Mesenchymal stem cell (in vitro differentiated cells and primary cell): Measurements from ENCODE around the gene C12orf60.

Experiments
- DNase-seq: peaks from one replicate; pipeline ENCODE4 v3.0.0-alpha.2; 2013
- H2AFZ ChIP-seq: one replicate; pipeline ENCODE4 v1.6.1; 2013; ENCODE audit warnings: low read depth, mild to moderate bottlenecking, control low read depth, inconsistent platforms, low read length, moderate library complexity
- H2AK5ac ChIP-seq: 2 replicates; pipeline ENCODE4 v1.6.1; 2013; ENCODE audit warnings: low read length, moderate library complexity, mild to moderate bottlenecking, inconsistent platforms; ENCODE audit not compliant: severe bottlenecking
- H2BK120ac ChIP-seq: one replicate; pipeline ENCODE4 v1.6.1; 2013; ENCODE audit warnings: low read depth, mild to moderate bottlenecking, inconsistent platforms, low read length, moderate library complexity
- H2BK12ac ChIP-seq, 2 experiments: one replicate each; pipeline ENCODE4 v1.6.1; 2013; ENCODE audit warnings: inconsistent platforms in 2 of 2, low read length in 2 of 2, mild to moderate bottlenecking in 2 of 2, moderate library complexity in 2 of 2, control low read depth in 1 of 2
- H2BK15ac ChIP-seq: one replicate; pipeline ENCODE4 v1.6.1; 2013; ENCODE audit warnings: mild to moderate bottlenecking, low read depth, inconsistent platforms; ENCODE audit not compliant: poor library complexity, severe bottlenecking
- H2BK5ac ChIP-seq: 2 replicates; pipeline ENCODE4 v1.6.1; 2013; ENCODE audit warnings: low read depth, mild to moderate bottlenecking, low read length, control low read depth, inconsistent platforms; ENCODE audit not compliant: poor library complexity, severe bottlenecking
- H3K14ac ChIP-seq, 2 experiments: one replicate each; pipeline ENCODE4 v1.6.1; 2013; ENCODE audit warnings: inconsistent platforms in 2 of 2, low read length in 2 of 2, control low read depth in 1 of 2, mild to moderate bottlenecking in 1 of 2, moderate library complexity in 1 of 2
- H3K18ac ChIP-seq, 2 experiments: one replicate each; pipeline ENCODE4 v1.6.1; 2013; ENCODE audit warnings: inconsistent platforms in 2 of 2, low read length in 2 of 2, control low read depth in 1 of 2, low read depth in 1 of 2, mild to moderate bottlenecking in 1 of 2
- H3K23ac ChIP-seq, 2 experiments: one replicate each; pipeline ENCODE4 v1.6.1; 2013; ENCODE audit warnings: inconsistent platforms in 2 of 2, low read length in 2 of 2, mild to moderate bottlenecking in 2 of 2, moderate library complexity in 2 of 2, control low read depth in 1 of 2
- H3K27ac ChIP-seq: 2 replicates; pipeline ENCODE4 v1.5.1; 2013; ENCODE audit warnings: mild to moderate bottlenecking, moderate library complexity, low read length, control low read depth, inconsistent platforms; ENCODE audit not compliant: poor library complexity, severe bottlenecking
- H3K27me3 ChIP-seq, 2 experiments: 2 replicates each; pipeline versions ENCODE4 v1.6.1 to v1.7.0; 2013; ENCODE audit warnings: low read length in 2 of 2, mild to moderate bottlenecking in 2 of 2, moderate library complexity in 2 of 2, control low read depth in 1 of 2, inconsistent platforms in 1 of 2; ENCODE audit not compliant: control insufficient read depth in 1 of 2, insufficient read depth in 1 of 2
- H3K36me3 ChIP-seq, 2 experiments: 2 replicates each; pipeline versions ENCODE4 v1.6.1 to v1.7.0; 2013; ENCODE audit warnings: low read length in 2 of 2, control low read depth in 1 of 2, inconsistent platforms in 1 of 2, low read depth in 1 of 2, mild to moderate bottlenecking in 1 of 2; ENCODE audit not compliant: insufficient read depth in 2 of 2, control insufficient read depth in 1 of 2
- H3K4ac ChIP-seq, 2 experiments: one replicate each; pipeline ENCODE4 v1.6.1; 2013; ENCODE audit warnings: inconsistent platforms in 2 of 2, low read length in 2 of 2, mild to moderate bottlenecking in 2 of 2, moderate library complexity in 2 of 2, control low read depth in 1 of 2, low read depth in 1 of 2
- H3K4me1 ChIP-seq: 2 replicates; pipeline ENCODE4 v1.6.1; 2013; ENCODE audit warnings: low read depth, low read length, control low read depth; ENCODE audit not compliant: control insufficient read depth, insufficient read depth
- H3K4me2 ChIP-seq: 2 replicates; pipeline ENCODE4 v1.6.1; 2013; ENCODE audit warnings: low read length, mild to moderate bottlenecking, inconsistent platforms; ENCODE audit not compliant: poor library complexity, severe bottlenecking
- H3K4me3 ChIP-seq, 2 experiments: 2 replicates each; pipeline versions ENCODE4 v1.5.1 to v1.7.0; 2013; ENCODE audit warnings: low read length in 2 of 2, mild to moderate bottlenecking in 2 of 2, control low read depth in 1 of 2, low read depth in 1 of 2; ENCODE audit not compliant: insufficient read depth in 1 of 2
- H3K79me1 ChIP-seq: replicated peaks from 2 replicates; pipeline ENCODE4 v1.6.1; 2013; ENCODE audit warnings: mild to moderate bottlenecking, control low read depth, low read length, inconsistent platforms; ENCODE audit not compliant: poor library complexity, severe bottlenecking
- H3K9ac ChIP-seq: 2 replicates; pipeline ENCODE4 v1.7.0; 2013; ENCODE audit warnings: mild to moderate bottlenecking, low read length, moderate library complexity
- H3K9me3 ChIP-seq: 2 replicates; pipeline ENCODE4 v1.7.0; 2013; ENCODE audit warnings: mild to moderate bottlenecking, low read length; ENCODE audit not compliant: control insufficient read depth
- H4K8ac ChIP-seq: one replicate; pipeline ENCODE4 v1.6.1; 2013; ENCODE audit warnings: inconsistent platforms, mild to moderate bottlenecking, low read length, moderate library complexity
- H4K91ac ChIP-seq: one replicate; pipeline ENCODE4 v1.6.1; 2013; ENCODE audit warnings: mild to moderate bottlenecking, low read length, inconsistent platforms
- WGBS: methylation state at CpG from one replicate; pipeline ENCODE4 v1.1.7; 2013; ENCODE audit warnings: mixed read lengths; 5-methylcytosine and 5-hydroxymethylcytosine counted together

C12orf60 gene

DNA sequence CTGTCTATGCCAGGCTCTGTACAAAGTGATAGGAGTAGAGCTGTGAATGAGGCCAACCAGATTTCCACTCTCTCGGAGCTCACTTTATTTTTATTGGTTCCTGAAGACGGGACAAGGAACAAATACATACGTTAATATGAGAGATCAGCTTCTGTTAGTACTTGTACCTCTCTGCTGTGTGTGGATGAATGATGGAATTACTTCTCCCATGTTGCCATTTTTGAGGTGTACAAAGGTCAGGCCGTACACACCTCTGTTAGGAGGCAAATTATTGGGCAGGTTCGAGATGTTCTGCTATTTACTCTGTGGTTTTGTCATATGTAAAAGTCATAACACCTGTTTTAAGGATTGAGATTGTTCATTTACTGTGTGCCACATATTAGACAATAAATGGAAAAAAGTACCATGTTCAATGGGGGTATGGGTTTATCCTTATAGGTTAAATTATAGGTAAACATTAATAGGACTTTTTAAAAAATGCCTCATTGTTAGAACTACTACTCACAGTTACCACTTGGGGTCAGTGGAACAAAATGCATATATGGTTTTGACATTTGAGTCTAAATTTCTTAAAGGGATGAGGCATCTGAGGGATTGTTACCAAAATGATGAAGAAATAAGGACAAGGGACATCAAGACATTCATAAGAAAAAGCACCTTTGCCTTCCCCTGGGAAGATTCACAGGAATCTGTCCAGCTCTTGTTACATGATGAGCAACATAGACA lies 27.1 kb upstream of the C12orf60 start:
- Histone ChIP-seq H2BK120ac (no peak overlapping the region), H3K27ac (no peak overlapping the region), H3K4me2 (no peak overlapping the region), H3K79me1 (peaks cover 4% of the 10 kb centered on the region), H4K91ac (no peak overlapping the region), H4K8ac (no peak overlapping the region), H2BK5ac (no peak overlapping the region), H3K9ac (peak overlapping the region; percentile 95), H3K4me3 (peak overlapping the region in 1 of 2 experiments; percentile 95), H2BK12ac (no peak overlapping the region), H3K4ac (no peak overlapping the region), H2AFZ (no peak overlapping the region), H3K9me3 (no peaks in the 10 kb centered on the region), H2BK15ac (no peak overlapping the region), H3K4me1 (no peaks in the 10 kb centered on the region), H3K18ac (no peak overlapping the region), H3K36me3 (no peaks in the 10 kb centered on the region), H3K23ac (no peak overlapping the region), H3K27me3 (no peaks in the 10 kb centered on the region), H3K14ac (no peak overlapping the region), H2AK5ac (peak overlapping the region; percentile 46)
- peak; percentile 39 for DNase-seq
- whole genome bisulfite sequencing: 92% methylated on average over 5 of the region's 5 CpGs

DNA sequence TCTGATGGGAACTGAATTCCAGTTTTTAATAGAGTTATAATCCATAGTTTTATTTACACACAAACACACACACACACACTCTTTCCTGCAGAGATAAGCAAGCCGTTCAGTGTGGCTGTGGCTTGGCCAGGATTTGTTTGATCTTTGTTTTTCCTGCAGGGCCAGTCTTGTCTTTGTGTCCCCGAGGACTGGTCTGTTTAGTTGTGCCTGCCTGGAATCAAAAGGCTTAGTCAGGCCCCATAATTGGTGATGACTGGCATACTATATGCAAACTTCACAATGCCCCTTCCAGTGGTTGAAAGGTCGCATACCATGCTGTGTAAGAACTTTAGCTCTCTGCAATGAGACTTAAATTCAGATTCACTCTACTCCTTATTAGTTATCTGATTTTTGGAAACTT lies 26.2 kb upstream of the C12orf60 start:
- no peak overlapping the region for H2BK5ac ChIP-seq
- H3K4me2 ChIP-seq: no peak overlapping the region
- WGBS: 29% methylated on average over 3 of the region's 3 CpGs
- H3K18ac ChIP-seq: no peak overlapping the region
- H2AK5ac ChIP-seq: no peak overlapping the region
- H2BK12ac ChIP-seq: no peak overlapping the region
- H3K14ac ChIP-seq: no peak overlapping the region
- H4K91ac ChIP-seq: no peak overlapping the region
- peak overlapping the region; percentile 95 for H3K9ac ChIP-seq
- no peaks in the 10 kb centered on the region for H3K9me3 ChIP-seq
- H2BK15ac ChIP-seq: no peak overlapping the region
- no peak overlapping the region for H3K27ac ChIP-seq
- DNase-seq: no peak
- H3K79me1 ChIP-seq: peaks cover 4% of the 10 kb centered on the region
- H3K36me3 ChIP-seq: no peaks in the 10 kb centered on the region
- no peak overlapping the region for H3K4ac ChIP-seq
- no peak overlapping the region for H3K23ac ChIP-seq
- H2AFZ ChIP-seq: no peak overlapping the region
- no peaks in the 10 kb centered on the region for H3K27me3 ChIP-seq
- H4K8ac ChIP-seq: no peak overlapping the region
- peak overlapping the region in 1 of 2 experiments; percentile 95 for H3K4me3 ChIP-seq
- no peaks in the 10 kb centered on the region for H3K4me1 ChIP-seq
- H2BK120ac ChIP-seq: no peak overlapping the region

DNA sequence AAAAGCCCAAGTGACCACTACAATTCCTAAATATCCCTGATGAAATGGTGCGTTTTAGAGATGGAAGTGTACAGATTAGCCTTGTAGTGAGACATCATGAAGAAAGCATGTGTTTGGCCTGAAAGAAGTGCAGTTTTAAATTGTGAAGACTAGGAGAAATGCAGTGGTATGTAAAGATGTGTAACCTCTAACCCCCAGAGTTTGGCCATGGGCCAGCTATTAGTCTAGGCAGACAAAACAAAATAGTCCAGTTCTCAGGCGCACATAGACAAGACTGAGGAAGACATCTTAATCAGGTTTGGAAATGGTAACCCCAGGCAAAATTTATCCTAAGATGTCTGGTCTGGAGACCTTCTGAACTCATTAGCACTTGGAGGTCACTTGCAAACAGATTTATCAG lies 23.6 kb upstream of the C12orf60 start:
- H2BK15ac ChIP-seq: no peak overlapping the region
- DNase-seq: peak; percentile 38
- 71% methylated on average over 2 of the region's 2 CpGs for WGBS
- H3K9ac ChIP-seq: no peak overlapping the region
- no peaks in the 10 kb centered on the region for H3K27me3 ChIP-seq
- no peak overlapping the region for H2BK120ac ChIP-seq
- no peak overlapping the region for H4K91ac ChIP-seq
- no peak overlapping the region for H3K4ac ChIP-seq
- no peak overlapping the region for H3K14ac ChIP-seq
- H2BK5ac ChIP-seq: no peak overlapping the region
- H3K4me3 ChIP-seq: no peak overlapping the region
- H3K27ac ChIP-seq: no peak overlapping the region
- no peak overlapping the region for H2AFZ ChIP-seq
- no peak overlapping the region for H2BK12ac ChIP-seq
- peaks cover 3% of the 10 kb centered on the region for H3K79me1 ChIP-seq
- no peak overlapping the region for H3K23ac ChIP-seq
- H3K4me1 ChIP-seq: no peaks in the 10 kb centered on the region
- H3K4me2 ChIP-seq: no peak overlapping the region
- H3K36me3 ChIP-seq: peaks cover 0 to 2% of the 10 kb centered on the region in 2 experiments
- no peak overlapping the region for H4K8ac ChIP-seq
- H3K9me3 ChIP-seq: no peaks in the 10 kb centered on the region
- H2AK5ac ChIP-seq: no peak overlapping the region
- H3K18ac ChIP-seq: no peak overlapping the region

DNA sequence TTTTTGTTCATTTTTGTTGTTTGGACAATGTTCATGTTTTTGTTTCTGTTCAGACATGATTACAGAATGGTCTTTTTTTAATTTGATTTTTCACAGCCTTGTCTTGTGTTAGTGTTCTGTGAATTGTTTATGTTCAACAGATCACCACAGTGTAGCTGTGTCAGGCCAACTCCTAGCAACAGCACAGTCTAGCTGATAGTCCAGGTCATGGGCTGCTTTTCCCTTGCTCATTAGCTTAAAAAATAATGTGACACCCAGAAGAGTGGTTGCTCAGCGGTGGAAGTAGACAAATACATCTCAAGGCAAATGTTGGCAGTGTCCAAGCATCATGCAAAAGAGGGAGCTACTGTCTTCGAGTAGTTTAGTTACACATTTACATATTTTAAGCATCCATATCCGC lies 22.6 kb upstream of the C12orf60 start:
- WGBS: 86% methylated on average over 2 of the region's 3 CpGs
- Histone ChIP-seq H3K36me3 (peaks cover 0 to 12% of the 10 kb centered on the region in 2 experiments), H3K4me3 (no peak overlapping the region), H3K9me3 (no peaks in the 10 kb centered on the region), H4K8ac (peak overlapping the region; percentile 40), H2BK5ac (no peak overlapping the region), H3K27ac (no peak overlapping the region), H3K23ac (no peak overlapping the region), H2BK15ac (no peak overlapping the region), H3K18ac (peak overlapping the region in 1 of 2 experiments; percentile 84), H2AFZ (no peak overlapping the region), H3K4me2 (no peak overlapping the region), H2AK5ac (no peak overlapping the region), H3K4ac (no peak overlapping the region), H2BK120ac (no peak overlapping the region), H3K4me1 (no peaks in the 10 kb centered on the region), H3K79me1 (peaks cover 4% of the 10 kb centered on the region), H3K27me3 (no peaks in the 10 kb centered on the region), H2BK12ac (no peak overlapping the region), H3K14ac (no peak overlapping the region), H3K9ac (no peak overlapping the region), H4K91ac (no peak overlapping the region)
- DNase-seq: no peak
